Measurements from ENCODE around the gene CCDC182.

Gene CCDC182

GRCh38 chr17:57697197-57697596 lies 47.9 kb downstream of the CCDC182 start:
- TF ChIP-seq SIN3A (IDR thresholded peaks at IDR 0.05; ENCODE audit: borderline replicate concordance, insufficient read depth, low read length) (no peak), FOXP2 (optimal IDR thresholded peaks at IDR 0.05; ENCODE audit: borderline replicate concordance, extremely low read depth, extremely low read length, insufficient read depth) (no peak), REST (IDR thresholded peaks at IDR 0.05; ENCODE audit: insufficient read depth in 1 of 2, low read depth in 2 of 2, low read length in 2 of 2) (no peak), TAF1 (IDR thresholded peaks at IDR 0.05; ENCODE audit: borderline replicate concordance, insufficient read depth, low read length) (no peak), POLR2AphosphoS5 (IDR thresholded peaks at IDR 0.05; ENCODE audit: low read depth, low read length) (no peak)

- TF ChIP-seq TAF1 (IDR thresholded peaks at IDR 0.05; ENCODE audit: borderline replicate concordance, insufficient read depth, low read length) (no peak), FOXP2 (optimal IDR thresholded peaks at IDR 0.05; ENCODE audit: borderline replicate concordance, extremely low read depth, extremely low read length, insufficient read depth) (no peak), SIN3A (IDR thresholded peaks at IDR 0.05; ENCODE audit: borderline replicate concordance, insufficient read depth, low read length) (no peak), POLR2AphosphoS5 (IDR thresholded peaks at IDR 0.05; ENCODE audit: low read depth, low read length) (no peak), REST (IDR thresholded peaks at IDR 0.05; ENCODE audit: insufficient read depth in 1 of 2, low read depth in 2 of 2, low read length in 2 of 2) (no peak)
Observed at GRCh38 chr17:57696050-57696449, 49.0 kb downstream of the CCDC182 start.

Measured in PFSK-1 (cell line).